Measurements from ENCODE around the gene DIAPH1.

Gene DIAPH1

DNA sequence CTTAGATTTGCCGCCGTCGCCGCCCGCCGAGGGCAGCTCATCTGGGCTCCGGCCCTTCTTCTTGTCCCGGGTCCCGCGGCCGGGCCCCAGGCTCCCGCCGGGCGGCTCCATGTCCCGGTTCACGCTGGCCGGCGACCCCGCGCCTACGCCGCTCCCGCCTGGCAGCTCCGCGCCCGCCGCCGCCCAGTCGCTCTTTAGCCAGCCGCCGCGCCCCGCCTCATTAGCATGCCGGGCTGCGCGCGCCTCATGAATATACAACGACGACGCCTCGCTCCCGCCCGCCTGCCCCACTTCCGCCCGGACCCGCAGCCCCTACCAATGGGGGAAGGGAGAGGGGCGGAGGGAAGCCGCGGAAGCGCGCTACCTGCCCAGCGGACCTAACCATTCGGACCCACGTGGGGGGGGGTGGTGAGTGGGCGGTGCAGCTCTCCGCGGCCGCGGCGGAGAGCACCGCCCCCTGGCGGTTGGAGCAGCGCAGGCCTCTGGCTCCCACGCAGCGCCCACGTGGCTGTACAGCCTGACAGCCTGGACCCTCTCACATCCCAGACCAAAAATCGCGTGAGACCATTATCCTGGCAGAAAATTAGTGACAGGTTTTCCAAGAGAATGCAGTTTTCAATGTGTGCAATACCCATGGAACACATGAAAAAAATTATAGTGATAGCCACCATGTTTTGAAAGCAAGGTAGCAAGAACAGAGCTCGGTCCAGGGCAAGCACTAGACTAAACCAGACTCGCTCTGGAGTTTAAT lies at the start of gene DIAPH1:
Gene DIAPH1 (minus strand): TSS at position 197 of the 751 bp plus-strand sequence. CDS start 86 bp downstream, at position 111.
- FAIRE-seq = peak; percentile 84

DNA sequence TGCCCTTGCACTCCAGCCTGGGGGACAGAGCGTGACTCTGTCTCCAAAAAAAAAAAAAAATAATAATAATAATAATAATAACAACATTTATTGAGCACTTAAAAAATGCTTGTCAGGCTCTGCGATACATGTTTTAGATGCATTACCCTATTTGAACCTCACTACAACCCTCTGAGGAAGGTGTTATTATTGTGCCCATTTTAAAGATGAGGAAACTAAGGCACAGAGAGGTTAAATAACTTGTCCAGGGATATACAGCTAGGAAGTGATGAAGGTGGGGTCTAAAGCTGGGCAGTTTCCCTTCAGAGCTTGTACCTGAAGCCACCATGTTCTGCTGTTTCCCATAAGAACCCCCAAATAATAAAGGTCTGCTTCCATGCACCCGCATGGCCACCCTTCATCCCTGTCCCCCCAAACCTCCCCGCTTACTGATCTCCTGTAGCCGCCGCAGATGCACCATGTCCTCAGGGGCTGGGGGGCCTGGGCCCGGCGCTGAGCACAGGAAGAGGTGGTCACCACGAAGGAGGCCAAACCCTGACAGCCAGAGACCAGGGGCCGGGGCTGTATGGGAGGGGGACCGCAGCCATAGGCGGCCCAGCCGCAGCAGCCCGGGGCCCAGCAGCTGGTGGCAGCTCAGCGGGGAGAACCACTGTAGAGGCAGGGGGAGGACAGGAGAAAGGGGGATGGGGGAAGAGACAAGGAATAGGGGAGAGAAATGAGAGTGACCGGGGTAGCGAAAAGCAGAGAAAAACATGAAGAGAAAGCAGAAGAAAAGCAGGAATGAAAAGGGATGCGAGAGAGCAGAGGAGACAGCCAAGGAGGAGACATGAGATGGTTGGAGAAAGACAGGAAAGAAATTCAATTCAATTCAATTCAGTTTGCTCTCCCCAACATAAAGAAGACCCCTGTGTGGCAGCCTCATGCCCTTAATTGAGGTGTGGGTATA lies 47.5 kb upstream of the DIAPH1 start:
- no peak for FAIRE-seq

DNA sequence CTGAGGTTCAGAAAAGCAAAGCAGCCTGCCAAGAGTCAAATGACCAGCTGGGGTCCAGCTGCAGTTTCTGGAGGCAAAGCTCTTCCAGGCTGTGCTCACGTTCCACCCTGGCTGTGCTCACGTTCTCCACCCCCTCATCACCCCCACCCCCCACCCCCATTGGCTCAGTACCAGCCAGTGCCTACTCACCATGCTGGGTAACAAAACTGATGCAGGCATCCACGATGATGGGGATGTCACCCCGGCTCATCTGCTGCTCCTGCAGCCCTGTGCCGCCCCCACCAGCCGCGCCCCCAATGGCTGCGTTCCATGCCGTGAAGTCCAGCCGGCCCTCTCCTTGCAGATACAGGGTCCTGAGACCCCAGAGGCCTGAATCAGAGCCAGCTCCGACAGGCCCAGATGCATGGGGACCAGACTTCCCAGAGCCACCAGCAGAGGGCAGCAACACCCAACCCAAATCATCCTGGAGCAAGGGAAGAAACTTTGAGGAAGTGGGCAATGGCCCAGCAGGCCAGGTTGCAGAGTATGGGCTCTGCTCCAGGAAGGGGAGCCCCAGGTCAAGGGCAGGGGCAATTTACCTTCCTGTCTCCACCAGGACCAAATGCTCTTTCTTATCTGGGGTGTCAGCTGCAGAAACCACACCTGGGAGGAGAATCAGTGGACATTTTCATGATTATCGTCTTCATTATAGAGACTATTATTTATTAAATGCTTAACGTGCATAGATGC lies 46.1 kb upstream of the DIAPH1 start:
- no peak for FAIRE-seq

DNA sequence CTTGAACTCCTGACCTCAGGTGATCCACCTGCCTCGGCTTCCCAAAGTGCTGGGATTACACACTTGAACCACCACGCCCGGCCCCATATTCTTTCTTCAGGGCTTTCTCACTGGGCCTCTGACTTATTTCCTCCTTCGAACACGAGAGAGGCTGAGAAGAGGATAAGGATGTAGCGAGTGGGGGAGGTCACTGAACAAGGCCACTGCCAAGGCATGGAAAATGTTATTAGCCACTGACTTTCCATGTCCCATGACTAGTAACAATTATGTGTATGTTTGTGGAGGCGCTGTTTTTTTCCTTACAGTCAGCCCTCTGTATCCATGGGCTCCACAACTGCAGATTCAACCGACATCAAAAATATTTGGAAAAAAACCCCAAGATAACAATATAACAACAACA lies 44.7 kb upstream of the DIAPH1 start:
- no peak for FAIRE-seq

DNA sequence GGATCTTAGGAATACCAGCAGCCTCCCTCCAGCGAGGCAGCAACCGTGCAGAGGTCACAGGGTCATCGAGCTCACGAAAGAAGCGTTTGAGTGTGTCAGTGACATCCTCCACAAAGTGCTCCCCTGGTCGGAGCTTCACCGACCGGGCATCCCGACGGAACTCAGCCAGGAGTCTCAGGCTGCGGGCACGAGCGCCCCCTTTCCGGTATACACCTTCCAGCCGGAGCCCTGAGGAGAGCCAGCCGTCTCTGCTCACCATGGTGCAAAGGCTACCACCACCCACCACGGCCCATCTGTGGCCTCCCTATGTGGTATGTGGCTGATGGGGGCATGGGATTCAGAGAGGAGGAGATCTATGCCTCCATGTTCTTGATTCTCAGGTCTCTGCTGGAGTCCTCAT lies 43.2 kb upstream of the DIAPH1 start:
- FAIRE-seq = no peak

DNA sequence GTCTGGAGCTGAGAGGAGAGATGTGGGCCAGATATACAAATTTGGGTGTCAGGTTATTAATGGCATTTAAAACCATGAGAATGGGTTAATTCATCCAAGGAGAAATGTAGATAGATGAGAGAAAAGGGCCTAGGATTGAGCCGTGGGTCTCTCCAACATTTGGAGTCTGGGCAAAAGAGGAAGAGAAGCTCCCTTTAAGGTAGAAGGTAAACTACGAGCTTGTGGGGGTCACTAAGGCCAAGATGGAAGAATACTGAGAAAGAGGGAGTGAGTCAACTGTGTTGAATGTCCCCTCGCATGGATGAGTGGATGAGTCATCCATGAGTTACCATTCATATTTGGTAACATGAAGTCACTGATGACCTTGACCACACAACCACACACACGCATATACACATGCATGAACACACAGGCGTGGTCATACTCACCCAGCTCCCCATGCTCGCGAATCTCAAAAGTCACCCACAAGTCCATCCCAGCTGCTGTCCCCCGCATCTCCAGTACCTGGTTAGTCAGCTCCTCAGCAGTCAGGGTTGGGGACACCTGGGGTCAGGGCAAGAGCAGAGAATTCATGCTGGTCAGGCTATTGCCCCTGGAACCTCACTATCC lies 39.2 kb upstream of the DIAPH1 start:
- FAIRE-seq = no peak

DNA sequence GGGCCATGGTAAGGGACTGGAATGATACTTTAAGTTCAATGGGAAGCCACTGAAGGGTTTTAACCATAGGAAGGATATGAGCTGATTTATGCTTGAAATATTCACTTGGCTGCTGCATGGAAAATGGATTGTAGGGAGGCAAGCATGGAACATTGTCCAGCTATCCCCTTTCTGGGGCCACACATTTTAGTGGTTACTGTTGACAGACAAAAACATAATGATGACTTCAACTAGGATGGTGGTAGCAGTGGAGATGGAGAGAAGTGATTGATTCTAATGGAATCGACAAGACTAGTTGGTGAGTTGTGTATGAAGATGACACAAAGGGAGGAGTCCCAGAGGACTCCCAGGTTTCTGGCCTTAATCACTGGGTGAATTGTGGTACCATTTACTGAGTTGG lies 38.6 kb upstream of the DIAPH1 start:
- FAIRE-seq = no peak

DNA sequence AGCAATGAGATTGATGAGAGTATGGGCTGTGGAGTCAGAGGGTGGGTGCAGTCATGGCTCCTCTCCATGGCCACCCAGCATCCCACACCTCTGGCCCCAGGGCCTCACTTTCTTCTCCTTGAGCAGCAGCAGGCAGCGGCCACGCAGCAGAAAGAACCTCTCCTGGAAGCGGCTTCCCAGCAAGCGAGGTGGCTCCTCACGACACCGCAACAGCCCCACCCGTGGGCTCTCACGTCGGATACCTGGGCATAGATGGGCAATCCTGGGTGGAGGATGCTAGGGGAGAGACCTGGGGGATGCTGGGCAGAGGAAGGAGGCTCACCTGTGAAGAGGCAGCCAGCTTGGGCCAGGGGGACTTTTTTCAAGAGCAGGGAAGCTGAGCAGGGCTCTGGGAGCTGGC lies 37.6 kb upstream of the DIAPH1 start:
- FAIRE-seq = no peak

DNA sequence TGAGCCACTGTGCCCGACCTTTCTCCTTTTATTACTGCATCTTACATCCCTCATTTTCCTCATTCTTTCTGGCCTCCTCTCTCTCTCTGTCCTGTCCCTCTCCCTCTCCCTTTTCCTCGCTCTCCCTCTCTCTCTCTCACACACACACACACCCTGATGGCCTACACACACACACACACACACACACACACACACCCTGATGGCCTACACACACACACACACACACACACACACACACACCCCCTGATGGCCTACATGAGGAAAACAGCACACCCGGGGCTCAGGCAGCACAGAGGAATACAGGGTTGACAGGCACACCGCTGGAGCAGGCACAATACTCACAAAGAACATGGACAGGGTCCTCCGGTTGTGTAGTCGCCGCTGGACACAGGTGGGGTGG lies 36.2 kb upstream of the DIAPH1 start:
- FAIRE-seq = no peak

DNA sequence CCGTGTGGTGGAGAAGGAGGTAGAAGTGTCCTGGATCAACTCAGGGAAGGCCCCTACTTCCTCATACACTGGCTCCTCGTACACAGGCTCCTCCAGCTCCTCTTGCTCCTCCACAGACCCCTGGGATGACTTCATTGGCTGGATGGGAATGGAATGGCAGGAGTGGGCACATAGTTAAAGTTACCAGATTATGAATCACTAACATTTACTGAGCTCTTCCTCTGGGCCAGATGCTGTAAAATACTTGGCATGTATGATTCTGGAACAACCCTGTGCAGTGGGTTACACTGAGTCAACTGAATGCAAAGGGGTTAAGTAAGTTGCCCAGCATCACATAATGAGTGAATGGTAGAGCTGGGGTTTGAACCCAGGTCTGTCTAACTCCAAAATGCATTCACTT lies 35.5 kb upstream of the DIAPH1 start:
- no peak for FAIRE-seq

DNA sequence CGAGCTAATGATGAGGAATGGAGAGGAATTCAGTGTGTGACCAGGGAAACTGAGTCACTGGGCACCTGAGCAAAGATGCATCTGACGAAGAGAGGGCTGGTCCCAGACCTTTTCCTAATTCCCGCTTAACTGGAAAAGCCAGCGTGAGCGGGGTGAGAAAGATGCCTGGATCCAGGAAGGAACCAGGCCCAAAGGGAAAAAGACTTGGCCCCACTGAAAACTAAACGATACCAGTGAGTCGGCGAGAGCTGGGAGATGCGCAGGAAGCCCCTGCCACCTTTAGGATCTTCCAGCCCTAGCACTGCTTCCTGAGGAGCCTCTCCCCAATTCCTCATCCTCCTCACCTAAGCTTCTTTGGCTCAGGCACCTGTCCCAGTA lies 32.9 kb upstream of the DIAPH1 start:
- FAIRE-seq = no peak

DNA sequence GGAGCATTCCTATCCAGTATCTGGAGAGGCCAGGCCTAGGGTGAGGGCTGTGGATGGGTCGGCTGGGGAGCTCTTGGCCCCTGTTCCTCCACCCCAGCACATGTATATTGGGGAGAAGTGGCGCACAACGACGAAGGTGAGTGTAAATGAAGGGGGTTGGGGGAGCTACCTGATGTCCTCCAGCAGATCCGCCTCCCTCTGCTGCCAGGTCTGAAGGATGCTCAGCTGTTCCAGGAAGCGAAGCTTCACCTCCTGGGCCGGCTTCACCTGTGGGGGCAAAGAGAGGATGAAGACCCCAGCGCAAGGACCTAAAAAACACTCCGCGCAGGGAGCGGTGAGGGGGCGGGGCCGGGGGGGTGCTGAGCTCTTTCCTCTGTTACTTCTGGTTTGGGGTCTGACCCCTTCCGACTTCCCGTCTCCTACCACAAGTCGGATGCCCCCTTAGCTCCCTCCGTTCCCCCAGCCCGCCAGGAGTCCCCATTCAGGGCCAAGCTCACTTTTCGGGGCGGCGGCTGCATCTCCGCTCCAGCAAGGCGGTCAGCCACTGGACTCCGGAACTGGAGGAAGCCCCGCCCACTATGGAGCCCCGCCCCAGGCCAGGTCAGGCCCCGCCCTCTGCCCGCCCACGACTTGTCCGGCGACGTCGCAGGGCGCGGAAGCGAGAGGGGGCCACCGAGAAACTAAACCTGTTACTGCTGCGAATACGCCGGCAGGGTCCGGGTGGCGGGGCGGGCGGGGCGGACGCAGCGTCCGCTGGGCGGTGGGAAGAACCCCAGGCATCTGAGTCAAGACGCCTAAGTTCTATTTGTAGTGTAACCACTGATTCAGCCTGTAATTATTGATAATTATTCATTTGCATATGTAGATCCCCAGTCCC lies 32.3 kb upstream of the DIAPH1 start, which contains the start of gene FCHSD1:
Gene FCHSD1 (minus strand): TSS at position 568 of the 877 bp plus-strand sequence. CDS start 50 bp downstream, at position 518.
- no peak for FAIRE-seq

DNA sequence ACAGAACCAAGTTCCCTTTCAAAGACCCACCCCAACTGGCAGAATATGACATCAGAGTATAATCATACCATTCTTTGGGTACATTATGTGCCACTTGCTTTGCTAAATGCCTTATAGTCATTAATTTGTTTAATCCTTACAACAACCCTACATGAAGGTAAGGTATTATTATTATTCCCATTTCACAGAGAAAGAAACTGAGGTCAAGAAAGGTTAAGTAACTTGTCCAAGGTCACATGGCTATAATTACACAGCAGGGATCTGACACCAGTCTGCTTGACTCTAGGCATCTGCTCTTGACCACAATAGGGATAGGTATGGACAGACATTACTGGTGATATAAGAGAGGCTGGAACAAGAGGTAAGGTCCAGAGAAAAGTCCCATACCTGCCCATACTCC lies 31.2 kb upstream of the DIAPH1 start:
- no peak for FAIRE-seq

DNA sequence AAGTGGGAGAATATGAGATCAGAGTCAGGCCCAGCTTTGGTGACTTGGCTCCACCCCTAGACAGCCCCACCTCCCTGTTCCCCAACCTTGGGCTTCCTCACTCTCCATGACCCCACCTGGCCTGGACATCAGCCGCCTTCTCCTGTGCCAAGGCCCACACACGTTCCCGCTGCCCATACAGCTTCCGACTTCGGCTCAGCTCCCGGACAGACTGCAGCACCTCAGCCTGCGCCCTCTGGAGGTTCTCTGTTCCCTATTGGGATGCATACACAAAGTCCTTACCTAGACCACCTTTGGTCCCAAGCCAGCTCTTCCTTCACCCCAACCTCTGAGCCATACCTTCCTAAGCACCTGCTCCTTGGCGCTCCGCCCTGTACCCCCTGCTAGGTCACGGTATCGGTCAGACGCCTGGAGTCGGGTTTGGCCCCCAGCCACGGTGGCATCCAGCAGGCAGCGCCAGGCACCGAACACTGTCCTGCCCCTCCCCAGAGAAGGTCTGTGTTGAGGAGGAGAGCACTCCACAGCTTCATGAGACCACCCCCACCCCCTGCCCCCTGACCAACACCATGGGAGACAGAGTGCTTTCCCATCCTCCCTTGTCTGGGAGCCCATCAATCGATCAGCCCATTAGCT lies 30.4 kb upstream of the DIAPH1 start:
- no peak for FAIRE-seq

DNA sequence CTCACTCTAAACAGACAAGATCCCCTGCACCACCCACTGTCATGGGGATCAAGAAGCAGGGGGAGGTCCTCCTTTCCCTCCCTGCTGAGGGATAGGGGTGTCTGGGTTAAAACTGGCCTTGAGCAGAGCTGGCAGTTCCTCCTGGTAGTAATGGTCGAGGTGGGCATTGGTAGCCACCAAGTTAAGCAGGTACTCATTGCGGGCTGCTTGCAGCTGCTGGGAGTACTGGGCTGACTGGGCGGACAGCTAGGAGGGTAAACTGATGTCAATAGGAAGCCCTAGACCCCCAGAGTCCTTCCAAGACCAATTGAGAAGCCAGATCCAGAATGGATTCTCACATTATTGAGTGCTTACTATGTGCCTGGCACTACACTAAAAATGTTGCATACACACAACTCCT lies 29.1 kb upstream of the DIAPH1 start:
- FAIRE-seq = no peak

DNA sequence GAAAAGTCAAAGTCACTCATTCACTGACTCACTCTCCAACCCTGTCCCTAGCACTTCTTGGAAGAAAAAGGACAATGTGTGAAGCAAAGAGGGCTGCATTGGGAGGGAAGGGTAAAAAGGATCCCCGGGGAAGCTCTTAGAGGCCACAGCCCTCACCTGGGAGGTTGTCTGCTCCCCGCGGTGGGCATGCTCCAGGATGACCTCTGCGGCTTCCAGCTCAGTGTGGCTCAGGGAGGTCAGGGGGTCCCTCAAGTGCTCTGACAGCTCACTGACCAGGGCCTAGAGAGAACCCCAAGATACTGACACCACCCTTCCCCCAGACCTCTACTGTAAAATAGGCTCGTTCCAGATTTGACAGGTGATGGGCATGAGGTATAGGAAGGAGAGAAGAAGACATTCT lies 28.4 kb upstream of the DIAPH1 start:
- FAIRE-seq = no peak

DNA sequence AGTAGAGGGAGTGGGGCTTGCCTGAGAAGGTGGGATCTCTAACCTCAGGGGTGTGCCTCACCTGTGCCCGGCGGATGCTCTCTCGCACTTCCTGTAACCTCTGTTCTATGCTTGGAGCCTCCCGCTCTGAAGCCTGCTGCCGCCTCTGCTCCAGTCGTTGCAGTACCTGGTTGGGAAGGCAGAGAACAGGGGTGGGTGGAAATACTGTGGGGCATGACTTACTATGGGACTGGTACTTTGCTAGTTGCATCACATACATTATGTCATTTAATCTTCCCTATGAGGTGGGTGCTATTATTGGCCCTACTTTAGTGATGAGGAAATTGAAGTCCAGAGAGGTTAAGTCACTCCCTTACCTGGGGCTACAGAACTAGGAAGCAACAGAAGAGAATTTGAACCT lies 27.2 kb upstream of the DIAPH1 start:
- FAIRE-seq = no peak

DNA sequence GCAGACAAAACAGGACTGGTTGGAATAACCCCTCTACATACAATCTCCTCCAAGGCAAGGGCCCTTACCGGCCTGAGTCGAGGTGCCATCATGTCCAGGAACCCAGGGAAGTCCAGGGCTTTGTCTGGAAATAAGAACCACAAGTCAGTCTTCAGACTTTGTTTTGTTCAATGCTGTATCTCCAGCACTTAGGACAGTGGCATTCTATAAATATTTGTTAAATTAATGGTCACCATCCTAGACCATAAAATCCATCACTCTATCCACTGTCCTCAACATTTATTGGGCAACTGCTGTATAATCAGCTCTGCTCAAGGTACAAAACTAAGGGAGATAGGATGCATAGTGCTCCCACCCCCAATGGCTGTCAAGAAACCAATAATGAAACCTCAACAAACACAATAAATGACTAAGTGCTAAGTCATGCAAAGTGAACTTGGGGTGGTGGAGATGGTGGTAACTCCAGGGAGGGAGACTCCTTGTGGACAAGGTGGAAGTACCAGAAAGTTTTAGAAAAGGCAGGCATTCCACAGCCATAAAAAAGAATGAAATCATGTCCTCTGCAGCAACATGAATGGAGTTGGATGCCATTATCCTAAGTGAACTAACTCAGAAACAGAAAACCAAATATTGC lies 23.0 kb upstream of the DIAPH1 start:
- FAIRE-seq = no peak

DNA sequence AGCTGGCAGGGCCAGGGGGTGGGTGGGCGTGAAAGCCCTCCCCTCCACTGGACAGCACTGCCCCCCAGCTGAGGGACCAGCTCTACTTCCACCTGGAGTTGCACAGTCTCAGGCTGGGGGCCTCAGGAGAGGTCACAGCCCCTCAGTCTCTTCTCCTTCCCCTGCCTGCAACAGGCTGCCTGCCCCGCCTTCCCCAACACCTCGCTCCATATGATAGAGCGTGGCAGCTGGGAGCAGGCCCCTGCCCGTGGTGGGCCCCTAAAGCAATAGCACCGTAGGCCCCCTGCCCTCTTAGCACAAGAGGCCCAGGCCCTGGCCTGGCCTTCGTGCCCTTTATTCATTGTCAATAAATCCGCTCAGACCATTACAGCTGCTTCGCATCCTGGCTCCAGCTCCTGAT lies 21.9 kb upstream of the DIAPH1 start:
- FAIRE-seq = no peak

DNA sequence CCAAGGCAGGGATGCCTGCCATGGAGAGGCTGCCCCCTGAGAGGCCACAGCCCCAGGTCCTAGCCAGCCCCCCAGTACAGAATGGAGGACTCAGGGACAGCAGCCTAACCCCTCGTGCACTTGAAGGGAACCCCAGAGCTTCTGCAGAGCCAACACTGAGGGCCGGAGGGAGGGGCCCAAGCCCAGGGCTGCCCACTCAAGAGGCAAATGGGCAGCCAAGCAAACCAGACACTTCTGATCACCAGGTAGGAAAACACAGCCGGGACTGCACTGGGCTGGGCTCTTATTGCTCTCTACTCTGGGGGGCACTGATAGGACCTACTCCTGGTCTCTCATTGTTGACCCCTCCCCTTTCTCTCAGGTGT lies 21.2 kb upstream of the DIAPH1 start:
- no peak for FAIRE-seq

Measured in A204.1 (cell line).